ENCODE results near the gene CFAP119.

The CFAP119 gene

DNA sequence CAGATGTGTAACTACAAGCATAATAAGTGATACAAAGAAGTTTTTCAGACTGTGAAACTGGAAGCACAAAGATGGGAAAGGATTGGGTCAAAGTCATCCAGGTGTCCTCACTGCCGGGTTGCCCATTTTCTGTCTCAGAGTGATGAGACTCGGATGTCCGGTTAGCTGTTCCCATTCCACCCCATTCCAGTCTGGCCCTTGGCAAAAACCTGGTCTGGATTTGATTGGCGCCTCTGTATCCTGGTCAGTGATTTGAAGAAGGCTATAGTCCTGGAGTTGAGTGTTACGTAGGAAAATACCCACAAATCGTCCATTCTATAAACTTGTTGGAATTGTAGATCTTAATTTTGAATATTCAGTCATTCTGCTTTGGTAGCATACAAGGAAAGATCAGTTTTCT is 33.5 kb downstream of the CFAP119 start:
- in situ Hi-C loops (cut with MboI; ENCODE audit: low sequenced_read_pairs), result no loop called here
- Histone ChIP-seq H3K4me1 (peaks cover 15% of the 10 kb centered on the region), H3K27me3 (ENCODE audit: low read depth) (no peaks in the 10 kb centered on the region), H3K4me3 (no peak overlapping the region), H3K9me3 (no peaks in the 10 kb centered on the region), H3K36me3 (replicated peaks) (peaks cover 75% of the 10 kb centered on the region)
- DNase-seq (ENCODE audit: low spot score in 2 of 2), result peak in 1 of 2 experiments; percentile 40

DNA sequence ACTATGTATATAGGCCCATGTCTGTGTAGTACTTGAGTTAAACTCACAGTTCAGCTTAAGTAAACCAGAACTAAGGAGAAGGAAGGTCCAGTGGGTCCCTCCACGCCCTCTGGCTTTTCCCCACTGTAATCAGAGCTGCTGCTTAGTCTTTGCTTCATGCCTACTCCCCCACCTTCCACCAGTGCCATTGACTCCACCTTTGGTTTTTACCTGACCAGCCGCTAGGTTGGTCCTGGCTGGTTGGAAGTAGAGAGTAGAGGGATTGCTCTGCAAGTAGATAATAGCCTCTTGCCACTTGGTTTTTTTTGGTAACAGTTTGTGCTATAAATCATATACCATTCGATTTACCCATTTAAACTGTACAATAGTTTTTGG is 36.5 kb downstream of the CFAP119 start:
- in situ Hi-C loops (cut with MboI; ENCODE audit: low sequenced_read_pairs), result no loop called here
- H3K4me3 ChIP-seq, result no peak overlapping the region

DNA sequence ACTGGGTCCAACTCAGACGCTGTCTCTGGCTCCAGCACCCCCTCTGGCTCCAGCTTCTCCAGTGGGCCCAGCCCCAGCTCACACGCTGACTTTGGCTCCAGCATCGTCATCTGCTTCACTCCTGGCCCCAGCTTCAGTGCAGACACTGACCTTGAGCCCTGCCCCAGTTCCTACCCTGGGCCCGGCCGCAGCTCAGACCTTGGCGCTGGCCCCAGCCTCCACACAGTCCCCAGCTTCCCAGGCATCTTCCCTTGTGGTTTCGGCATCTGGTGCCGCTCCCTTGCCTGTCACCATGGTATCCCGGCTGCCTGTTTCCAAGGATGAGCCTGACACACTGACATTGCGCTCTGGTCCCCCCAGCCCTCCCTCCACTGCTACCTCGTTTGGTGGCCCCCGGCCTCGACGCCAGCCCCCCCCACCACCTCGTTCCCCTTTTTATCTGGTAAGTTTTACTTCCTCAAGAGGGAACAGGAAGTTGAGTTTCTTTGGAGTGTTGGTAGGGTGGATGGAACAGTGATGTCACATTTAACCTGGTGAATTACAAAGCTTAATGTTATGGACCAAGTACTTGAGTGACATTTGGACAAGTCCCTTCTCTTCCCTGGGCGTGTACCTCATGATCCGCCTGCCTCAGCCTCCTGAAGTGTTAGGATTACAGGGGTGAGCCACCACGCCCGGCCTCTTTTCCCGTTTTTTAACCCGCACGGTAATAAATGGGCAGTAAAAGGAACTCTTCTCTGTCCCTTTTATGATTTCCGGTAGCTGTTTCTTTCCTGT is 37.0 kb downstream of the CFAP119 start:
- peaks cover 15% of the 10 kb centered on the region for H3K4me1 ChIP-seq
- H3K36me3 ChIP-seq (replicated peaks), result peaks cover 82% of the 10 kb centered on the region
- H3K27me3 ChIP-seq (ENCODE audit: low read depth), result no peaks in the 10 kb centered on the region
- DNase-seq (ENCODE audit: low spot score in 2 of 2), result no peak
- in situ Hi-C loops (cut with MboI; ENCODE audit: low sequenced_read_pairs), result no loop called here
- H3K4me3 ChIP-seq, result no peak overlapping the region
- no peaks in the 10 kb centered on the region for H3K9me3 ChIP-seq

More for the DNA sequence above, 36.5 kb downstream of the CFAP119 start:
- no peak for DNase-seq (ENCODE audit: low spot score in 2 of 2)
- H3K27me3 ChIP-seq (ENCODE audit: low read depth), result no peaks in the 10 kb centered on the region
- peaks cover 80% of the 10 kb centered on the region for H3K36me3 ChIP-seq (replicated peaks)
- no peaks in the 10 kb centered on the region for H3K9me3 ChIP-seq
- H3K4me1 ChIP-seq, result peaks cover 15% of the 10 kb centered on the region

DNA sequence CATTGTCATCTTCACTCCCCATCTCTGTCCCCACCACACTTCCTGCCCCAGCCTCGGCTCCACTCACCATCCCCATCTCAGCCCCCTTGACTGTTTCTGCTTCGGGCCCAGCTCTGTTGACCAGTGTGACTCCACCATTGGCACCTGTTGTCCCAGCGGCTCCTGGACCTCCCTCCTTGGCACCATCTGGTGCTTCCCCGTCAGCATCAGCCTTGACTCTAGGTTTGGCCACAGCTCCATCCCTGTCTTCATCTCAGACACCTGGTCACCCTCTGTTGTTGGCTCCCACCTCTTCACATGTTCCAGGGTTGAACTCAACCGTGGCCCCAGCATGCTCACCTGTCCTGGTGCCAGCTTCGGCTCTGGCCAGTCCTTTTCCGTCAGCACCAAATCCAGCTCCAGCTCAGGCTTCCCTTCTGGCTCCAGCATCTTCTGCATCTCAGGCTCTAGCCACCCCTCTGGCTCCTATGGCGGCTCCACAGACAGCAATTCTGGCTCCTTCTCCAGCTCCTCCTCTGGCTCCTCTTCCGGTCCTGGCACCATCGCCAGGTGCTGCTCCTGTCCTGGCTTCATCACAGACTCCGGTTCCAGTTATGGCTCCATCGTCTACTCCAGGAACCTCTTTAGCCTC is 38.0 kb downstream of the CFAP119 start:
- peaks cover 79% of the 10 kb centered on the region for H3K36me3 ChIP-seq (replicated peaks)

GRCh38 chr16:30722916-30723315 is 38.9 kb downstream of the CFAP119 start:
- DNase-seq (ENCODE audit: low spot score in 2 of 2), result no peak
- Histone ChIP-seq H3K4me3 (no peak overlapping the region), H3K4me1 (peaks cover 3% of the 10 kb centered on the region; the same call in 1 of the 2 replicates), H3K9me3 (no peaks in the 10 kb centered on the region), H3K27me3 (ENCODE audit: low read depth) (no peaks in the 10 kb centered on the region), H3K36me3 (replicated peaks) (peaks cover 84% of the 10 kb centered on the region)
- in situ Hi-C loops (cut with MboI; ENCODE audit: low sequenced_read_pairs), result no loop called here

More for the DNA sequence above, 38.0 kb downstream of the CFAP119 start:
- H3K9me3 ChIP-seq, result no peaks in the 10 kb centered on the region
- H3K4me1 ChIP-seq, result peaks cover 12% of the 10 kb centered on the region
- no peaks in the 10 kb centered on the region for H3K27me3 ChIP-seq (ENCODE audit: low read depth)
- no peak for DNase-seq (ENCODE audit: low spot score in 2 of 2)
- in situ Hi-C loops (cut with MboI; ENCODE audit: low sequenced_read_pairs), result no loop called here
- H3K4me3 ChIP-seq, result no peak overlapping the region

DNA sequence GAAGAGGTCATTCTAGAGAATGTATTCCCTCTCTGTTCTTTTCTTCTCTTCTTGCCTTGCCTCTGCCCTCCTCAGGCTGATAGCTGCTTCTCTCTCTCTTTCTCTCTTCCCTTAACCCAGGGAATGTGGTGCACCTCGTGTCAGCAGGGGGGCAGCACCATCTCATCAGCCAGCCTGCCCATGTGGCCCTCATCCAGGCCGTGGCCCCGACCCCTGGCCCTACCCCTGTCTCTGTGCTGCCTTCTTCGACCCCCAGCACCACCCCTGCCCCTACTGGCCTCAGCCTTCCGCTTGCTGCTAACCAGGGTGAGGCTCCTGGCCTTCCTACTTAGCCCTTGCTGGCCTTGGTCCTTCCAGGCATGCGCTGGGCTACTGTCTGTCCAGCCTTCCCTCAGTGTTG is 39.4 kb downstream of the CFAP119 start:
- Histone ChIP-seq H3K4me3 (no peak overlapping the region), H3K27me3 (ENCODE audit: low read depth) (no peaks in the 10 kb centered on the region), H3K36me3 (replicated peaks) (peaks cover 87% of the 10 kb centered on the region), H3K4me1 (no peaks in the 10 kb centered on the region), H3K9me3 (no peaks in the 10 kb centered on the region)
- in situ Hi-C loops (cut with MboI; ENCODE audit: low sequenced_read_pairs), result no loop called here
- no peak for DNase-seq (ENCODE audit: low spot score in 2 of 2)

GRCh38 chr16:30721606-30722005 is 40.3 kb downstream of the CFAP119 start:
- no peaks in the 10 kb centered on the region for H3K4me1 ChIP-seq
- no peak overlapping the region for H3K4me3 ChIP-seq
- no peaks in the 10 kb centered on the region for H3K9me3 ChIP-seq
- no peak for DNase-seq (ENCODE audit: low spot score in 2 of 2)
- in situ Hi-C loops (cut with MboI; ENCODE audit: low sequenced_read_pairs), result no loop called here
- H3K27me3 ChIP-seq (ENCODE audit: low read depth), result no peaks in the 10 kb centered on the region
- H3K36me3 ChIP-seq (replicated peaks), result peaks cover 86% of the 10 kb centered on the region

DNA sequence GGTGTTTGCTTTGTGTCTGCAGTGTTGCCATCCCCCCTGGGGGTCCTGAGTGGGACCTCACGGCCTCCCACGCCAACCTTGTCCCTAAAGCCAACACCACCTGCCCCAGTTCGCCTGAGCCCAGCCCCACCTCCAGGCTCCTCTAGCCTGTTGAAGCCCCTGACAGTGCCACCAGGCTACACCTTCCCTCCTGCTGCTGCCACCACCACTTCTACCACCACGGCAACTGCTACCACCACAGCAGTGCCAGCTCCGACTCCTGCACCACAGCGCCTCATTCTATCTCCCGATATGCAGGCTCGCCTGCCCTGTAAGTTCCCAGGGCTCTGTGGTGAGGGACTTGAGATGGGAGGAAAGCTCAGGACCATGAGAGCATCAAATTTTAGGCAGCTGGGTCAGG is 40.7 kb downstream of the CFAP119 start:
- in situ Hi-C loops (cut with MboI; ENCODE audit: low sequenced_read_pairs), result no loop called here
- no peaks in the 10 kb centered on the region for H3K9me3 ChIP-seq
- peaks cover 88% of the 10 kb centered on the region for H3K36me3 ChIP-seq (replicated peaks)

GRCh38 chr16:30720694-30721093 is 41.2 kb downstream of the CFAP119 start:
- in situ Hi-C loops (cut with MboI; ENCODE audit: low sequenced_read_pairs), result no loop called here

More for the DNA sequence above, 40.7 kb downstream of the CFAP119 start:
- H3K4me3 ChIP-seq, result no peak overlapping the region
- H3K4me1 ChIP-seq, result no peaks in the 10 kb centered on the region
- no peaks in the 10 kb centered on the region for H3K27me3 ChIP-seq (ENCODE audit: low read depth)
- no peak for DNase-seq (ENCODE audit: low spot score in 2 of 2)

GRCh38 chr16:30720086-30720485 is 41.8 kb downstream of the CFAP119 start:
- Histone ChIP-seq H3K27me3 (ENCODE audit: low read depth) (no peaks in the 10 kb centered on the region), H3K36me3 (replicated peaks) (peaks cover 90% of the 10 kb centered on the region), H3K9me3 (no peaks in the 10 kb centered on the region), H3K4me3 (no peak overlapping the region), H3K4me1 (no peaks in the 10 kb centered on the region)
- in situ Hi-C loops (cut with MboI; ENCODE audit: low sequenced_read_pairs), result no loop called here
- DNase-seq (ENCODE audit: low spot score in 2 of 2), result no peak

More at GRCh38 chr16:30720694-30721093, 41.2 kb downstream of the CFAP119 start:
- H3K36me3 ChIP-seq (replicated peaks), result peaks cover 89% of the 10 kb centered on the region
- H3K4me3 ChIP-seq, result no peak overlapping the region
- H3K4me1 ChIP-seq, result no peaks in the 10 kb centered on the region
- no peaks in the 10 kb centered on the region for H3K9me3 ChIP-seq
- DNase-seq (ENCODE audit: low spot score in 2 of 2), result no peak
- H3K27me3 ChIP-seq (ENCODE audit: low read depth), result no peaks in the 10 kb centered on the region

DNA sequence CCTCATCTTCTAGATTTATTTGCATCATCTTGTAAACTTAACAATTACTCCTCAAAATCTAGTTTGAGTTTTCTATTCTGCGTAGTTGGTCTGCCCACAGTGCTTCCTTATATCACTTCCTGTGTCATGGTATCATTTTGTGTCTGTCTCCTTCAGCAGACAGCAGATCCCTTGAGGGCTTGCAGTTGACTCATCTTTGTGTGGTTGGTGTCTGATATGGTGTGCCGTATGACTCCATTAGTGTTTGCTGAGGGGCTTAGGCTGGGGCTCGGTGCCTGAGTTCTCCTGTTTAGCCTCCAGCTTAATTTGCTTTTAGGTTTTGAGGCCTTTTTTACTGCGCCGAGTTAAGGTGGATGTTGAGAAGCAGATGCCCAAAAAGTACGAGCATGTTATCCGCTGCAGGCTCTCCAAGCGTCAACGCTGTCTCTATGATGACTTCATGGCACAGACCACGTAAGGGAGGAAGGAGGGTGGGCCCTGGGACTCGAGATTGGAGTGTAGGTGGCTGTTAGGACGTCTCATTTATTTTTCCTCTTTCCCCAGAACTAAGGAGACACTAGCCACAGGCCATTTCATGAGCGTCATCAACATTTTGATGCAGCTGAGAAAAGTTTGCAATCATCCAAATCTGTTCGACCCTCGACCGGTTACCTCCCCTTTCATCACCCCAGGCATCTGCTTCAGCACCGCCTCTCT is 46.0 kb downstream of the CFAP119 start:
- no peaks in the 10 kb centered on the region for H3K9me3 ChIP-seq
- no peaks in the 10 kb centered on the region for H3K4me1 ChIP-seq
- H3K4me3 ChIP-seq, result no peak overlapping the region
- in situ Hi-C loops (cut with MboI; ENCODE audit: low sequenced_read_pairs), result no loop called here
- peaks cover 85% of the 10 kb centered on the region for H3K36me3 ChIP-seq (replicated peaks)
- H3K27me3 ChIP-seq (ENCODE audit: low read depth), result no peaks in the 10 kb centered on the region
- DNase-seq (ENCODE audit: low spot score in 2 of 2), result no peak

DNA sequence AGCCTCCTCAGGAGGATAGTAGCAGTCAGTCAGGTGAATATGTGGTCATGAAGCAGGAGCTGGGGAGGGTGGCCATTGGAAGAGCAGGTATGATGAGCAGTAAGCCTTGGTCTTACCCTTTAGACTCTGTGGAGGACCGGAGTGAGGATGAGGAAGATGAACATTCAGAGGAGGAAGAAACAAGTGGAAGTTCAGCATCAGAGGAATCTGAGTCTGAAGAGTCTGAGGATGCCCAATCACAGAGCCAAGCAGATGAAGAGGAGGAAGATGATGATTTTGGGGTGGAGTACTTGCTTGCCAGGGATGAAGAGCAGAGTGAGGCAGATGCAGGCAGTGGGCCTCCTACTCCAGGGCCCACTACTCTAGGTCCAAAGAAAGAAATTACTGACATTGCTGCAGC is 50.1 kb downstream of the CFAP119 start:
- in situ Hi-C loops (cut with MboI; ENCODE audit: low sequenced_read_pairs), result no loop called here

GRCh38 chr16:30710971-30711370 is 50.9 kb downstream of the CFAP119 start:
- no peaks in the 10 kb centered on the region for H3K27me3 ChIP-seq (ENCODE audit: low read depth)
- no peak for DNase-seq (ENCODE audit: low spot score in 2 of 2)
- in situ Hi-C loops (cut with MboI; ENCODE audit: low sequenced_read_pairs), result no loop called here
- H3K4me3 ChIP-seq, result no peak overlapping the region
- peaks cover 94% of the 10 kb centered on the region for H3K36me3 ChIP-seq (replicated peaks)
- H3K9me3 ChIP-seq, result no peaks in the 10 kb centered on the region
- H3K4me1 ChIP-seq, result no peaks in the 10 kb centered on the region

More for the DNA sequence above, 50.1 kb downstream of the CFAP119 start:
- H3K36me3 ChIP-seq (replicated peaks), result peaks cover 94% of the 10 kb centered on the region
- no peaks in the 10 kb centered on the region for H3K4me1 ChIP-seq
- no peak for DNase-seq (ENCODE audit: low spot score in 2 of 2)
- no peaks in the 10 kb centered on the region for H3K27me3 ChIP-seq (ENCODE audit: low read depth)
- no peak overlapping the region for H3K4me3 ChIP-seq
- H3K9me3 ChIP-seq, result no peaks in the 10 kb centered on the region
